Muscle of back (tissue), 11 donors: Measurements from ENCODE around the gene ADGRD2. TPM values are rescaled to one million over a fixed set of nuclear protein-coding genes. Genes with fewer than 3 reads are reported as not detected.

Source experiments
- DNase-seq, 3 donors: peaks; one replicate each; pipeline versions ENCODE4 v3.0.0 to v3.0.0-alpha.2; 2013
- polyA plus RNA-seq, 10 donors: library from polyadenylated mRNA; unstranded; fragments of 120-200 nt; gene quantifications; one replicate each; pipeline ENCODE4 v1.2.1, GENCODE V29; 2013; ENCODE audit not compliant: insufficient read length in 10 of 10

Gene ADGRD2
- polyA plus RNA-seq, 10 donors, result 0.12 to 0.15 TPM; not detected in 8

- DNase-seq, result no peak
Measured at GRCh38 chr9:124510650-124511425, 60.6 kb downstream of the ADGRD2 start.

GRCh38 chr9:124511426-124511840 lies 61.2 kb downstream of the ADGRD2 start:
- no peak for DNase-seq

- DNase-seq, result no peak
Measured at GRCh38 chr9:124511891-124512805, 61.9 kb downstream of the ADGRD2 start.

- no peak for DNase-seq
Measured at GRCh38 chr9:124512806-124513204, 62.6 kb downstream of the ADGRD2 start.

GRCh38 chr9:124513376-124513994 lies 63.2 kb downstream of the ADGRD2 start:
- DNase-seq, result no peak

GRCh38 chr9:124514125-124514524 lies 63.9 kb downstream of the ADGRD2 start:
- no peak for DNase-seq

GRCh38 chr9:124514874-124515273 lies 64.6 kb downstream of the ADGRD2 start:
- no peak for DNase-seq

GRCh38 chr9:124517600-124517999 lies 67.3 kb downstream of the ADGRD2 start:
- no peak for DNase-seq

- no peak for DNase-seq
Measured at GRCh38 chr9:124518116-124518515, 67.9 kb downstream of the ADGRD2 start.

GRCh38 chr9:124520206-124520596 lies 70.0 kb downstream of the ADGRD2 start:
- no peak for DNase-seq

- no peak for DNase-seq
Measured at GRCh38 chr9:124521142-124521541, 70.9 kb downstream of the ADGRD2 start.

GRCh38 chr9:124522121-124523098 lies 72.2 kb downstream of the ADGRD2 start:
- DNase-seq, result no peak

GRCh38 chr9:124526174-124526573 lies 75.9 kb downstream of the ADGRD2 start:
- no peak for DNase-seq

- no peak for DNase-seq
Measured at GRCh38 chr9:124527781-124528180, 77.5 kb downstream of the ADGRD2 start.

Other genes with a start within 250 kb of the ADGRD2 start
- gene NEK6, start 192.5 kb upstream of the ADGRD2 start, polyA plus RNA-seq, result 10 to 100 TPM; 35.0 to 48.2 (median 39.1) TPM
- 100 to 1,000 TPM; 155 to 206 (median 185) TPM for gene PSMB7, start 35.0 kb upstream of the ADGRD2 start, polyA plus RNA-seq
- under 1 TPM in 2 of 10 donors, not detected in 8; 0.28 to 0.38 TPM for gene NR5A1, start 56.9 kb downstream of the ADGRD2 start, polyA plus RNA-seq